Left lung (tissue), 10 donors: ENCODE measurements around the gene SYTL1. TPM values are rescaled to one million over a fixed set of nuclear protein-coding genes. Genes with fewer than 3 reads are reported as not detected.

Experiments
- ATAC-seq: fragments of 200-7000 bp; cut with Tn5 transposase; one replicate; pipeline ENCODE4 v1.9.1; 2020; ENCODE audit warnings: moderate library complexity
- DNase-seq, 4 donors: peaks; one replicate each; pipeline ENCODE4 v3.0.0-alpha.2; 2013 to 2020
- H3K27ac ChIP-seq, 2 donors: fragments of 200-600 bp; sonication (generic) in 1 of 2; one replicate each; pipeline versions ENCODE4 v1.5.0 to v1.8.0; 2020 to 2021
- H3K27me3 ChIP-seq, 2 donors: fragments of 200-600 bp; sonication (generic) in 1 of 2; one replicate each; pipeline versions ENCODE4 v1.5.0 to v1.8.0; 2020 to 2021
- H3K36me3 ChIP-seq, 2 donors: fragments of 200-600 bp; sonication (generic) in 1 of 2; one replicate each; pipeline versions ENCODE4 v1.5.0 to v1.8.0; 2020 to 2021
- H3K4me1 ChIP-seq, 2 donors: fragments of 200-600 bp; one replicate each; pipeline ENCODE4 v1.8.0; 2021
- H3K4me3 ChIP-seq, 2 donors: fragments of 200-600 bp; sonication (generic) in 1 of 2; one replicate each; pipeline versions ENCODE4 v1.5.0 to v1.8.0; 2020 to 2021; ENCODE audit warnings: mild to moderate bottlenecking in 1 of 2
- H3K9me3 ChIP-seq, 2 donors: fragments of 200-600 bp; sonication (generic) in 1 of 2; one replicate each; pipeline versions ENCODE4 v1.5.0 to v1.8.0; 2020 to 2021
- intact Hi-C, 2 donors: fragments of 100-400 bp; cut with DNase I; formaldehyde crosslinking; loops; one replicate each; pipeline versions ENCODE4 v1.11.2 to v1.14.2; 2022
- polyA plus RNA-seq, 6 donors: library from polyadenylated mRNA; unstranded; fragments of 120-200 nt; gene quantifications; one replicate each; pipeline ENCODE4 v1.2.1, GENCODE V29; 2013; ENCODE audit not compliant: insufficient read length in 6 of 6
- total RNA-seq, 2 donors: library from RNA; stranded (reverse); fragmentation: NEBNext Ultra II Directional; extraction: Animal tissue kit (Norgen Biotek cat#: 25700); gene quantifications; one replicate each; pipeline ENCODE4 v1.2.1, GENCODE V29; 2021
- TF ChIP-seq, protein P1 (sequence below), 2 donors: fragments of 200-600 bp; sonication (generic) in 1 of 2; IDR thresholded peaks; one replicate each; pipeline versions ENCODE4 v1.5.0 to v1.8.0; 2021; ENCODE audit warnings: antibody characterized with exemption in 2 of 2
- donor health status: DM: no; HTN: yes; CAD: no.
- donor health status: DM: no; HTN: no; CAD: no.

SYTL1 gene
- total and polyA plus RNA-seq, 8 donors, result 4.7 to 44.1 (median 9.2) TPM

DNA sequence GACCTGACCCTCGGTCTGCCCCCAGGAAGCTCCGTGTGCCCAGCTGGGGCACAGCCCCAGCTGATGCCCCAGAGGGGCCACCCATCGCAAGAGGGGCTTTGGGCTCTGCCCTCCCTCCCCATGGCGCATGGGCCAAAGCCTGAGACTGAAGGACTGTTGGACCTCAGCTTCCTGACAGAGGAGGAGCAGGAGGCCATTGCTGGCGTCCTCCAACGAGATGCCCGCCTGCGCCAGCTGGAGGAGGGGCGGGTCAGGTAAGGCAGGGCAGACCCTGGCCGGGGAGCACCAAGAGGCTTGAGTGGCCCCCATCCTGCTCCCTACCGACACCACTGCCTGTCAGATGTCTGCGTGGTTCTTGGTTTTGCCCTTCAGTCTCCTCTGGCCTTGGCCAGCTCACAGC lies 3.5 kb downstream of the SYTL1 start:
- H3K27me3 ChIP-seq, result peaks cover 0 to 12% of the 10 kb centered on the region in 2 donors
- H3K4me3 ChIP-seq, result no peak overlapping the region
- peaks cover 18 to 68% of the 10 kb centered on the region in 2 donors for H3K4me1 ChIP-seq
- ATAC-seq, result no peak
- no peaks in the 10 kb centered on the region for H3K9me3 ChIP-seq
- H3K36me3 ChIP-seq, result peaks cover 0 to 21% of the 10 kb centered on the region in 2 donors
- intact Hi-C loops, result no loop called here
- peak in 1 of 4 donors; percentile 61 for DNase-seq
- TF ChIP-seq, protein P1, sequence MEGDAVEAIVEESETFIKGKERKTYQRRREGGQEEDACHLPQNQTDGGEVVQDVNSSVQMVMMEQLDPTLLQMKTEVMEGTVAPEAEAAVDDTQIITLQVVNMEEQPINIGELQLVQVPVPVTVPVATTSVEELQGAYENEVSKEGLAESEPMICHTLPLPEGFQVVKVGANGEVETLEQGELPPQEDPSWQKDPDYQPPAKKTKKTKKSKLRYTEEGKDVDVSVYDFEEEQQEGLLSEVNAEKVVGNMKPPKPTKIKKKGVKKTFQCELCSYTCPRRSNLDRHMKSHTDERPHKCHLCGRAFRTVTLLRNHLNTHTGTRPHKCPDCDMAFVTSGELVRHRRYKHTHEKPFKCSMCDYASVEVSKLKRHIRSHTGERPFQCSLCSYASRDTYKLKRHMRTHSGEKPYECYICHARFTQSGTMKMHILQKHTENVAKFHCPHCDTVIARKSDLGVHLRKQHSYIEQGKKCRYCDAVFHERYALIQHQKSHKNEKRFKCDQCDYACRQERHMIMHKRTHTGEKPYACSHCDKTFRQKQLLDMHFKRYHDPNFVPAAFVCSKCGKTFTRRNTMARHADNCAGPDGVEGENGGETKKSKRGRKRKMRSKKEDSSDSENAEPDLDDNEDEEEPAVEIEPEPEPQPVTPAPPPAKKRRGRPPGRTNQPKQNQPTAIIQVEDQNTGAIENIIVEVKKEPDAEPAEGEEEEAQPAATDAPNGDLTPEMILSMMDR (IDR thresholded peaks at IDR 0.05), result no peak
- H3K27ac ChIP-seq, result no peak overlapping the region

DNA sequence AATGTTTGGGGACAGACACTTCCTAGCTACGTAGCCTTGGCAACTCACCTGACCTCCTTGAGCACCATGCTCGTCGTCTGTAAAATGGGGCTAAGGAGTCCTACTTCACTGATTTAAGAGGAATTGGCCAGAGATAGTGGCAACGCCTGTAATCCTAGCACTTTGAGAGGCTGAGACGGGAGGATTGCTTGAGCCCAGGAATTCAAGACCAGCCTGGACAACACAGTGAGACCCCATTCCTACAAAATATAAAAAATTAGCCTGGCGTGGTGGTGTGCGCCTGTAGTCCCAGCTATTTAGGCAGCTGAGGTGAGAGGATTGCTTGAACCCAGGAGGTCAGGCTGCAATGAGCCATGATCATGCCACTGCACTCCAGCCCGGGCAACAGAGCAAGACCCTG lies 4.5 kb downstream of the SYTL1 start:
- H3K27me3 ChIP-seq, result peaks cover 0 to 12% of the 10 kb centered on the region in 2 donors
- peaks cover 29 to 68% of the 10 kb centered on the region in 2 donors for H3K4me1 ChIP-seq
- H3K27ac ChIP-seq, result no peak overlapping the region
- ATAC-seq (no peak), DNase-seq (no peak)
- intact Hi-C loops, result no loop called here
- TF ChIP-seq, protein P1 (IDR thresholded peaks at IDR 0.05), result no peak
- H3K4me3 ChIP-seq, result no peak overlapping the region
- H3K36me3 ChIP-seq, result peaks cover 0 to 31% of the 10 kb centered on the region in 2 donors
- no peaks in the 10 kb centered on the region for H3K9me3 ChIP-seq

DNA sequence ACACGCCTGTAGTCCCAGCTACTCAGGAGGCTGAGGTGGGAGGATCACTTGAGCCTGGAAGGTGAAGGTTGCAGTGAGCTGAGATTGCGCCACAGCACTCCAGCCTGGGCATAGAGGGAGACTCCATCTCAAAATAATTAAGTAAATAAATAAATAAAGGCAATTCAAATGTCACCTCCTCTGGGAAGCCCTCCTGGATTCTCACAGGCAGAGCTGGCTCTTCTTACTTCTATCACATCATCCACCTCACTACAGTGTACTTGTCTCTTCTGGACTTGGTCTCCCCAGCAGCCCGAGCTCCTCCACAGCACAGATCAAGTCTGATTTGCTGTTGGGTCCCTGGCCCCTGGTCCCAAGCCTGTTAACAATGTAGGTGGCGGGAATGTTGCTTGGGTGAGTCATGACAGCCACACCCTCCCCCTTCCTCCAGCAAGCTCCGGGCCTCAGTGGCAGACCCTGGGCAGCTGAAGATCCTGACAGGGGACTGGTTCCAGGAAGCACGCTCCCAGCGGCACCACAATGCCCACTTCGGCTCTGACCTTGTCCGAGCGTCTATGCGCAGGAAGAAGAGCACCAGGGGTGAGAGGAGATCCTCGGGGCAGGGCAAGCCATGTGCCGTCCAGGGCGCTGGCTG lies 5.3 kb downstream of the SYTL1 start:
- ATAC-seq (no peak), DNase-seq (no peak)
- H3K9me3 ChIP-seq, result no peaks in the 10 kb centered on the region
- intact Hi-C loops, result no loop called here
- peaks cover 0 to 35% of the 10 kb centered on the region in 2 donors for H3K36me3 ChIP-seq
- H3K27ac ChIP-seq, result no peak overlapping the region
- H3K4me1 ChIP-seq, result peaks cover 29 to 61% of the 10 kb centered on the region in 2 donors
- TF ChIP-seq, protein P1 (IDR thresholded peaks at IDR 0.05), result no peak
- H3K4me3 ChIP-seq, result no peak overlapping the region
- peaks cover 0 to 12% of the 10 kb centered on the region in 2 donors for H3K27me3 ChIP-seq

DNA sequence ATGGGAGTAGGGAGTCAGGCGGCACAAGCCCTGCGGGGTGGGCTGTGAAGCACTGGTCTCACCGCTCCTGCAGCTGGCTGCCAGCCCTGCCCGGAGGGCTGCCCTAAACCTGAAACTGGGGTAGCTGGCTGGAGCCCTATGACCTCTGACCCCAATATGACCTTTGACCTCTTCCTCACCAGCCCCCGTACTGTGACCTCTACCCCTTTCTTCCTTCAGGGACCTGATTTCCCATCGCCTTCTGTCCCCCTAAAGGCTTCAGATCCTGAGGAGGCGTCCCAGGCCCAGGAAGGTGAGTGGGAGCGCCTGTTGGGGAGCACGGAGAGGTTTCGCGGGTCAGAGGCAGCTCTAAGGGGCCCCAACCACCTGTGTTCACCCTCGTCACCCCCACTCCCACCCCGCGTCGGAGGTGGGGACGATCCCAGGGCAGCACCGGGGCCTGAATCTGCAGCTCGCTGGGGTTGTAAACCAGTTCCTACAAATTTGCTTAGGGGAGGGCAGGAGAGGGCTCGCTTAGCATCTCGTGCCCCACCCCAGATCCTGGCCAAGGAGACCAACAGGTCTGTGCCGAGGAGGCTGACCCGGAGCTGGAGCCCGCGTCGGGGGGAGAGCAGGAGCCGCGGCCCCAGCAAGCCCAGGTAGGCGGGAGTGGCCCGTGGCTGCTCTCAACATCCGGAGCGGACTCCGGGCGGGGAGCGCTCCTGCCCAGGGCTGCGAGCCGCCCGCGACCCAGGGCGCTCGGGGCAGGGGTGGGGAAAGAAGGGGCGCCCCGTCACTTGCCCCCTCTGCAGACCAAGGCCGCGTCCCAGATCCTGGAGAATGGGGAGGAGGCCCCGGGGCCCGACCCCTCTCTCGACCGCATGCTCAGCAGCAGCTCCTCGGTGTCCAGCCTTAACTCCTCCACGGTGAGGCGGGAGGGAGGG lies 7.3 kb downstream of the SYTL1 start:
- Histone ChIP-seq H3K27me3 (peaks cover 0 to 12% of the 10 kb centered on the region in 2 donors), H3K4me3 (peak overlapping the region; percentile 26 to 38), H3K9me3 (no peaks in the 10 kb centered on the region), H3K27ac (peak overlapping the region in 1 of 2 donors; percentile 13), H3K4me1 (peaks cover 19 to 41% of the 10 kb centered on the region in 2 donors), H3K36me3 (peaks cover 0 to 51% of the 10 kb centered on the region in 2 donors)
- intact Hi-C loops, result no loop called here
- TF ChIP-seq, protein P1 (IDR thresholded peaks at IDR 0.05), result no peak
- DNase-seq, result peak in 3 of 4 donors; percentile 47 to 91 (median 79)
- peak; percentile 88 for ATAC-seq
